ENCODE measurements around the gene ANTKMT. TPM values are rescaled to one million over a fixed set of nuclear protein-coding genes. Genes with fewer than 3 reads are reported as not detected.

ANTKMT gene
- total and polyA plus RNA-seq, 2 of the 8 experiments (the other 6 are each of a cell fraction or from before 2014, with no cell fraction given), result 26.5 to 26.6 TPM

- H2BK15ac ChIP-seq (ENCODE audit: low read length), result no peak overlapping the region
- H4K91ac ChIP-seq (replicated peaks; ENCODE audit: insufficient read length, low read length), result no peak overlapping the region
- POLR2A ChIA-PET (ENCODE audit: partially characterized antibody), result interaction anchor here (1.0 to 23.0 kb wide), 4 partner anchors 19 to 53 kb away, joined by 3 to 353 read pairs (median 4); partner anchors contain the start of genes ANTKMT, CCDC78, HAGHL and METRN
- H3K23ac ChIP-seq (ENCODE audit: insufficient read length), result no peak overlapping the region
- no peak overlapping the region for H2BK12ac ChIP-seq (ENCODE audit: low read depth, low read length)
- no peaks in the 10 kb centered on the region for H3K9me3 ChIP-seq (ENCODE audit: insufficient read depth in 2 of 2, low read depth in 1 of 2, low read length in 1 of 2)
- no peak overlapping the region for H3K4ac ChIP-seq (replicated peaks; ENCODE audit: insufficient read length, low read depth, low read length)
- no peaks in the 10 kb centered on the region for H3K79me2 ChIP-seq (ENCODE audit: control insufficient read depth in 1 of 2, insufficient read depth in 2 of 2, low read length in 2 of 2)
- no peak for TF ChIP-seq SIX5 (IDR thresholded peaks at IDR 0.05; ENCODE audit: low read depth, low read length)
- TF ChIP-seq KDM1A (IDR thresholded peaks at IDR 0.05; ENCODE audit: borderline replicate concordance, low read length), result no peak
- TF ChIP-seq SP4 (IDR thresholded peaks at IDR 0.05; ENCODE audit: low read length), result no peak
- no peak for TF ChIP-seq CTCF (IDR thresholded peaks at IDR 0.05; ENCODE audit: control extremely low read depth in 1 of 3, insufficient read depth in 1 of 3, low read depth in 1 of 3, low read length in 3 of 3)
- TF ChIP-seq KDM5A (IDR thresholded peaks at IDR 0.05; ENCODE audit: low read length), result no peak
- no peak for TF ChIP-seq PHF8 (conservative IDR thresholded peaks at IDR 0.05; ENCODE audit: low read depth, low read length)
- no peak for TF ChIP-seq EZH2 (IDR thresholded peaks at IDR 0.05; ENCODE audit: low read depth, low read length, severe bottlenecking)
- TF ChIP-seq CHD1 (IDR thresholded peaks at IDR 0.05; ENCODE audit: low read depth, low read length), result no peak
- TF ChIP-seq ATF2 (IDR thresholded peaks at IDR 0.05; ENCODE audit: low read length), result no peak
- H2BK5ac ChIP-seq (ENCODE audit: low read depth, low read length), result no peak overlapping the region
- H2AK5ac ChIP-seq (ENCODE audit: low read depth, low read length), result no peak overlapping the region
- no peak overlapping the region for H3K56ac ChIP-seq (replicated peaks; ENCODE audit: insufficient read length, low read depth, low read length)
- H4K5ac ChIP-seq (ENCODE audit: insufficient read length, low read depth, low read length), result no peak overlapping the region
- H3K9ac ChIP-seq (replicated peaks in 1 of 4; ENCODE audit: extremely low read depth in 1 of 4, low read depth in 3 of 4, low read length in 3 of 4), result no peak overlapping the region
- DNase-seq (ENCODE audit: low read depth in 1 of 2, low spot score in 2 of 2), result no peak
- CTCF ChIA-PET (ENCODE audit: partially characterized antibody), result interaction anchor here (0.6 to 35.8 kb wide), 7 partner anchors 9 to 49 kb away, joined by 4 to 977 read pairs (median 14); partner anchors contain the start of genes ANTKMT, CCDC78, CHTF18 and FBXL16
- no peak for FAIRE-seq
- no peak overlapping the region for H2BK120ac ChIP-seq (replicated peaks; ENCODE audit: low read depth, low read length)
- H3K4me1 ChIP-seq (replicated peaks in 1 of 4; ENCODE audit: control insufficient read depth in 3 of 4, insufficient read depth in 4 of 4, low read length in 3 of 4), result peaks cover 0 to 9% (median 3%) of the 10 kb centered on the region in 4 experiments; a peak in 5 of 7 replicates
- H2AFZ ChIP-seq (ENCODE audit: low read length), result no peak overlapping the region
- WGBS, 2 experiments (ENCODE audit: extremely low coverage in 1 of 2, insufficient coverage in 1 of 2, insufficient read length in 1 of 2, insufficient replicate concordance in 2 of 2, low coverage in 1 of 2, low lambda C conversion rate in 2 of 2, missing lambda C conversion rate in 1 of 2), result 95% methylated on average over 13 of the region's 13 CpGs; no CpG with 5 or more reads in 1 of the 2 experiments
- H2BK20ac ChIP-seq (ENCODE audit: low read length), result no peak overlapping the region
- H3K27ac ChIP-seq (ENCODE audit: low read depth, low read length), result no peak overlapping the region
- H3K27me3 ChIP-seq (replicated peaks in 1 of 4; ENCODE audit: control insufficient read depth in 3 of 4, extremely low read depth in 1 of 4, insufficient read depth in 3 of 4, low read length in 3 of 4), result no peaks in the 10 kb centered on the region
- no peak overlapping the region for H4K8ac ChIP-seq (ENCODE audit: extremely low read depth, insufficient read depth, low read length)
- no peak overlapping the region for H3K18ac ChIP-seq (ENCODE audit: extremely low read depth, low read length)
- H3K14ac ChIP-seq (ENCODE audit: insufficient read length), result no peak overlapping the region
- H3K23me2 ChIP-seq (ENCODE audit: low read depth, low read length), result peaks cover 7% of the 10 kb centered on the region; the same call in 1 of the 2 replicates
- H3K4me3 ChIP-seq (ENCODE audit: extremely low read depth in 1 of 4, insufficient read depth in 2 of 4, low read depth in 3 of 4, low read length in 4 of 4), result no peak overlapping the region
- H3K79me1 ChIP-seq (ENCODE audit: low read depth, low read length), result no peaks in the 10 kb centered on the region
- no peak overlapping the region for H3K4me2 ChIP-seq (ENCODE audit: insufficient read depth in 1 of 2, low read depth in 2 of 2, low read length in 2 of 2)
- H4K20me1 ChIP-seq (replicated peaks in 1 of 2; ENCODE audit: control insufficient read depth in 1 of 2, insufficient read depth in 2 of 2, low read length in 2 of 2), result peaks cover 2 to 8% of the 10 kb centered on the region in 2 experiments
- H3K36me3 ChIP-seq (ENCODE audit: control insufficient read depth in 2 of 4, insufficient read depth in 4 of 4, low read length in 3 of 4), result peaks cover 0 to 3% (median 2%) of the 10 kb centered on the region in 4 experiments; a peak in 2 of 8 replicates
These were observed 15.1 kb downstream of the ANTKMT start for GRCh38 chr16:735982-736453.
